Posterior vena cava (tissue), 2 donors: ENCODE data around the gene TMEM170B. TPM values are rescaled to one million over a fixed set of nuclear protein-coding genes. Genes with fewer than 3 reads are reported as not detected.

Source experiments
- total RNA-seq, 2 donors: library from RNA; stranded (reverse); fragmentation: NEBNext Ultra II Directional; extraction: Animal tissue kit (Norgen Biotek cat#: 25700); gene quantifications; one replicate each; pipeline ENCODE4 v1.2.1, GENCODE V29; 2021
- donor health status: DM: yes; HTN: yes; CAD: no.
- donor health status: DM: yes; HTN: yes; CAD: no.

Gene TMEM170B
- total RNA-seq, 2 donors from 2014 or later = 5.6 to 9.5 TPM

Other genes with a start within 250 kb of the TMEM170B start
- gene ADTRP, start 241.1 kb downstream of the TMEM170B start, total RNA-seq = 1 to 10 TPM in 1 of 2 donors, under 1 TPM in 1; 0.48 to 1.2 TPM